Psoas muscle (tissue), 8 donors: ENCODE results near the gene EFCAB11. TPM values are rescaled to one million over a fixed set of nuclear protein-coding genes. Genes with fewer than 3 reads are reported as not detected.

Experiments
- ATAC-seq, 4 donors: fragments of 200-7000 bp; cut with Tn5 transposase; one replicate each; pipeline ENCODE4 v1.9.1; 2020; ENCODE audit warnings: moderate library complexity in 3 of 4, mild to moderate bottlenecking in 2 of 4
- DNase-seq, 2 donors: peaks; one replicate each; pipeline ENCODE4 v3.0.0-alpha.2; 2020
- H3K27ac ChIP-seq: fragments of 200-600 bp; one replicate; pipeline ENCODE4 v1.8.0; 2022
- H3K27me3 ChIP-seq, 3 donors: fragments of 200-600 bp in 1 of 3; one replicate each; pipeline versions ENCODE4 v1.6.1 to v1.8.0; 2013 to 2022; ENCODE audit warnings: low read length in 2 of 3, mild to moderate bottlenecking in 2 of 3, moderate library complexity in 1 of 3; ENCODE audit not compliant: insufficient read depth in 3 of 3
- H3K36me3 ChIP-seq, 2 donors: fragments of 200-600 bp in 1 of 2; one replicate each; pipeline versions ENCODE4 v1.6.1 to v1.8.0; 2013 to 2022; ENCODE audit warnings: low read depth in 1 of 2, mild to moderate bottlenecking in 1 of 2, moderate library complexity in 1 of 2; ENCODE audit not compliant: insufficient read depth in 1 of 2
- H3K4me1 ChIP-seq: fragments of 200-600 bp; one replicate; pipeline ENCODE4 v1.8.0; 2022
- H3K4me3 ChIP-seq: fragments of 200-600 bp; one replicate; pipeline ENCODE4 v1.8.0; 2022; ENCODE audit warnings: mild to moderate bottlenecking
- H3K9me3 ChIP-seq: fragments of 200-600 bp; one replicate; pipeline ENCODE4 v1.8.0; 2022
- WGBS, 3 donors: extraction: QIAGEN DNeasy Blood & Tissue Kit; methylation state at CpG; one replicate each; pipeline versions ENCODE4 v1.1.6 to v1.1.7; 2013; 5-methylcytosine and 5-hydroxymethylcytosine counted together
- intact Hi-C, 2 donors: fragments of 100-400 bp; cut with DNase I; formaldehyde crosslinking; loops; one replicate each; pipeline versions ENCODE4 v1.11.0 to v1.14.2; 2022
- polyA plus RNA-seq, 3 donors: library from polyadenylated mRNA; stranded (reverse); fragments of 200-250 nt; gene quantifications; one replicate each; pipeline ENCODE4 v1.2.3, GENCODE V29; 2013
- total RNA-seq, 4 donors: library from RNA; stranded (reverse); fragmentation: NEBNext Ultra II Directional in 2 of 4; extraction: Animal tissue kit (Norgen Biotek cat#: 25700) in 2 of 4; gene quantifications; one replicate each; pipeline versions ENCODE4 v1.2.1 to v1.2.4, GENCODE V29; 2021 to 2023
- TF ChIP-seq, protein P1 (sequence below): fragments of 200-600 bp; IDR thresholded peaks from one replicate; pipeline ENCODE4 v1.8.0; 2022; ENCODE audit warnings: antibody characterized with exemption
- donor health status: healthy with polysubstance abuse.
- donor health status: DM: no; HTN: no; CAD: no; lungs with moderate emphysema.
- donor health status: Bipolar disorder and iron deficiency.
- donor health status: healthy.
- donor health status: DM: yes; HTN: yes; CAD: no.
- donor health status: DM: no; HTN: no; CAD: no.
- donor health status: DM: no; HTN: no; CAD: no.
- donor health status: DM: yes; HTN: yes; CAD: no.

EFCAB11 gene
- total and polyA plus RNA-seq, 7 donors, result 0.59 to 5.3 (median 2.4) TPM

DNA sequence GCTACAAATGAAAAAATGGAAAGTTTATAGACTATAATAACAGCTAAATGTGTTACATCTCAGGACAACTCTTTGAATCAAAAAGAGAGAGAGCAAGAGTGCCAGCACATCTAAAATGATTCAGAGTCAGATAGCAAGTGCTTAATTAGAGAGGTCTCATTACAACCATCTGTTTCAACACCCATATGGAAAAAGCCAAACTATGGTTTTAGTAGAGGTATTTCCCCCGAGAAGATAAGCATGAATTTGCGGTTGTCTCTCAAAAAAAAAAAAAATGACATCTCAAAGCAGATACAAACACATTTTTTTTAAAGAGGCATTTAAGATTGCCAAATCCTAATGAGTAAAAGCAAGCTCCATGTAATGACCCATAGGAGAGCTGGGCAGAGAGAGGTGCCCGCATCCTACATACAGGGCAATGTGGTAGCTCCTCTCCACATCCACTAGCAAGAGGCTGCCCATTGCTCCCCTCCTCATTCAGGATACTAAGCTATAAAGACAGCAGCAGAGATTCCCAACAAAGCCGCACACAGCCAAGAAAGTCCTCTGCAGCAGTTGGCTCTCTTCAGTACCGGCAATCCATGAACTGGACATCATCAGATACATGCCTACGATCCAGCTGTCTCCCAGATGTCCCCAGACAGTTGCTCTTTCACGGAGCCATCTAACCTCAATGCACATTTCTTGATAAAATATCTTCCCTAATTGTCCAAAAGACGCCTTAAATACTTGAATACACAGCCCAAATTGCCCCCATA, 100.4 kb downstream of the EFCAB11 start:
- H3K36me3 ChIP-seq, result no peaks in the 10 kb centered on the region
- TF ChIP-seq, protein P1, sequence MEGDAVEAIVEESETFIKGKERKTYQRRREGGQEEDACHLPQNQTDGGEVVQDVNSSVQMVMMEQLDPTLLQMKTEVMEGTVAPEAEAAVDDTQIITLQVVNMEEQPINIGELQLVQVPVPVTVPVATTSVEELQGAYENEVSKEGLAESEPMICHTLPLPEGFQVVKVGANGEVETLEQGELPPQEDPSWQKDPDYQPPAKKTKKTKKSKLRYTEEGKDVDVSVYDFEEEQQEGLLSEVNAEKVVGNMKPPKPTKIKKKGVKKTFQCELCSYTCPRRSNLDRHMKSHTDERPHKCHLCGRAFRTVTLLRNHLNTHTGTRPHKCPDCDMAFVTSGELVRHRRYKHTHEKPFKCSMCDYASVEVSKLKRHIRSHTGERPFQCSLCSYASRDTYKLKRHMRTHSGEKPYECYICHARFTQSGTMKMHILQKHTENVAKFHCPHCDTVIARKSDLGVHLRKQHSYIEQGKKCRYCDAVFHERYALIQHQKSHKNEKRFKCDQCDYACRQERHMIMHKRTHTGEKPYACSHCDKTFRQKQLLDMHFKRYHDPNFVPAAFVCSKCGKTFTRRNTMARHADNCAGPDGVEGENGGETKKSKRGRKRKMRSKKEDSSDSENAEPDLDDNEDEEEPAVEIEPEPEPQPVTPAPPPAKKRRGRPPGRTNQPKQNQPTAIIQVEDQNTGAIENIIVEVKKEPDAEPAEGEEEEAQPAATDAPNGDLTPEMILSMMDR, result no peak
- no peak overlapping the region for H3K27ac ChIP-seq
- DNase-seq (no peak), ATAC-seq (no peak)
- 52 to 76% (median 55%) methylated on average over 8 of the region's 8 CpGs for WGBS, 3 donors
- intact Hi-C loops, result no loop called here
- H3K4me1 ChIP-seq, result no peaks in the 10 kb centered on the region
- no peak overlapping the region for H3K4me3 ChIP-seq
- H3K27me3 ChIP-seq, result no peaks in the 10 kb centered on the region
- no peaks in the 10 kb centered on the region for H3K9me3 ChIP-seq

DNA sequence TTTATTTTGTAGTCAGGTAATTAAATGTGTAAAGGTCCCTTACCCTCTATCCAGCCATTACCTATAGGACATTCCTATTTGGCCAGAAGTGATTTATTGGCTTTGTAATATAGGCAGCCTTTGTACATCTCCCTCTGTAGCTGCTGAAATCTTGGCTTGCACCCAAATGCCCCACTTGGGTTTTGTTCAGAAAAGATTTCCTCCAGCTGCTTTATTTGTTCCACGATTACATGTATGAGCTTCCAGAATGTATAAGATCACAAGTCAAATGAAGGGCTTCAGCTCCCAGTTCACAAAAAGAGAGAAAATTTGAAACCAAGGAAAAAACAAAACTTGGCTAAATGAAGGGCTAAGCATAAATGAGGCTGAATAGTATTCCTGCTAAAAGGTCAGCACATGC, 103.4 kb downstream of the EFCAB11 start:
- intact Hi-C loops, result no loop called here
- no peak overlapping the region for H3K4me3 ChIP-seq
- no peak for ATAC-seq
- no peak for DNase-seq
- H3K27me3 ChIP-seq, result no peaks in the 10 kb centered on the region
- 12 to 14% (median 13%) methylated on average over 1 of the region's 1 CpG for WGBS, 3 donors
- H3K27ac ChIP-seq, result no peak overlapping the region
- TF ChIP-seq, protein P1, result no peak
- H3K4me1 ChIP-seq, result no peaks in the 10 kb centered on the region
- H3K36me3 ChIP-seq, result no peaks in the 10 kb centered on the region
- H3K9me3 ChIP-seq, result no peaks in the 10 kb centered on the region

DNA sequence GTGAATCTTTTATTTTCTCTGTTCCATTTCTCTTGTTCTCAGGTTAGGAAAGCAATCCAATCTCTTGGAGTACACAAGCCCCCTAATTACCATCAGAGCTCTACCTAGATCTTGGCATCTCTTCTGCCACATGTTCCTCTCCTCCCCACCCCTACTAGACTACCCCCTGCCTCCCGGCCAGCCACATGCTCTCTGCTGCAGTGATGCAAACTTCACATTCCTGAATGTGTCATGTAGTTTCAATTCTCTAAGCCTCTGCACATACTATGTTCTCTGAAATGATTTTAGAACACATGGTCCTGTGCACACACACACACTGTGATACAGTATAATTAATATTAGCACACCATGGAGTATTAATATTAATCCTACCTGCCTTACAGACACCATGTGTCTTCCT, 104.6 kb downstream of the EFCAB11 start:
- TF ChIP-seq, protein P1, result no peak
- DNase-seq (no peak), ATAC-seq (no peak)
- Histone ChIP-seq H3K36me3 (no peaks in the 10 kb centered on the region), H3K4me3 (no peak overlapping the region), H3K9me3 (no peaks in the 10 kb centered on the region), H3K4me1 (no peaks in the 10 kb centered on the region), H3K27ac (no peak overlapping the region), H3K27me3 (no peaks in the 10 kb centered on the region)
- intact Hi-C loops, result no loop called here
- WGBS, 3 donors, result 84 to 90% (median 87%) methylated on average over 1 of the region's 1 CpG

- WGBS, 3 donors, result 56 to 76% (median 69%) methylated on average over 2 of the region's 2 CpGs
- H3K9me3 ChIP-seq, result no peaks in the 10 kb centered on the region
- no peak overlapping the region for H3K4me3 ChIP-seq
- ATAC-seq, result no peak
- TF ChIP-seq, protein P1, result no peak
- intact Hi-C loops, result no loop called here
- H3K4me1 ChIP-seq, result no peaks in the 10 kb centered on the region
- no peaks in the 10 kb centered on the region for H3K27me3 ChIP-seq
- H3K36me3 ChIP-seq, result no peaks in the 10 kb centered on the region
- H3K27ac ChIP-seq, result no peak overlapping the region
- no peak for DNase-seq
Measured at GRCh38 chr14:89848165-89848564, 106.4 kb downstream of the EFCAB11 start.

GRCh38 chr14:89845346-89845745, 109.2 kb downstream of the EFCAB11 start:
- ATAC-seq (no peak), DNase-seq (no peak)
- no peak overlapping the region for H3K27ac ChIP-seq
- H3K9me3 ChIP-seq, result no peaks in the 10 kb centered on the region
- no peaks in the 10 kb centered on the region for H3K4me1 ChIP-seq
- H3K27me3 ChIP-seq, result no peaks in the 10 kb centered on the region
- H3K36me3 ChIP-seq, result no peaks in the 10 kb centered on the region
- intact Hi-C loops, result no loop called here
- H3K4me3 ChIP-seq, result no peak overlapping the region
- TF ChIP-seq, protein P1, result no peak
- 57 to 71% (median 59%) methylated on average over 5 of the region's 5 CpGs for whole genome bisulfite sequencing, 3 donors
